WTC11 (cell line): ENCODE data around the gene TDRD9.

Experiments
- AR ChIP-seq: fragments of 250-450 bp; sonication (Bioruptor Pico); IDR thresholded peaks from 2 replicates; pipeline ENCODE4 v1.9.0; 2021; ENCODE audit warnings: mild to moderate bottlenecking
- ATF3 ChIP-seq: sonication (generic); formaldehyde crosslinking; conservative IDR thresholded peaks from 2 replicates; pipeline ENCODE4 v1.8.1; 2022; ENCODE audit warnings: mild to moderate bottlenecking, missing genetic modification reagents
- CDX4 ChIP-seq: fragments of 250-450 bp; sonication (Bioruptor Pico); IDR thresholded peaks from 2 replicates; pipeline ENCODE4 v1.9.0; 2021; ENCODE audit warnings: moderate library complexity, mild to moderate bottlenecking, inconsistent platforms, borderline replicate concordance
- CREM ChIP-seq: sonication (generic); formaldehyde crosslinking; IDR thresholded peaks from 2 replicates; pipeline ENCODE4 v1.8.1; 2022; ENCODE audit warnings: mild to moderate bottlenecking, missing genetic modification reagents, moderate library complexity
- CTCF ChIP-seq: fragments of 200-600 bp; IDR thresholded peaks from 2 replicates; pipeline ENCODE4 v1.8.0; 2022; ENCODE audit warnings: antibody characterized with exemption
- GABPB1 ChIP-seq: sonication (generic); formaldehyde crosslinking; IDR thresholded peaks from 2 replicates; pipeline ENCODE4 v1.8.1; 2023; ENCODE audit warnings: mild to moderate bottlenecking, missing genetic modification reagents
- HMGXB4 ChIP-seq: sonication (generic); formaldehyde crosslinking; IDR thresholded peaks from 2 replicates; pipeline ENCODE4 v1.8.1; 2023; ENCODE audit warnings: mild to moderate bottlenecking, moderate library complexity, missing genetic modification reagents
- OVOL2 ChIP-seq: fragments of 250-450 bp; sonication (Bioruptor Pico); IDR thresholded peaks from 2 replicates; pipeline ENCODE4 v1.9.0; 2021; ENCODE audit warnings: mild to moderate bottlenecking, borderline replicate concordance
- TCF7 ChIP-seq: sonication (generic); formaldehyde crosslinking; IDR thresholded peaks from 2 replicates; pipeline ENCODE4 v1.8.0; 2022; ENCODE audit warnings: mild to moderate bottlenecking, low read depth, missing genetic modification reagents, moderate library complexity
- TEAD4 ChIP-seq: sonication (generic); formaldehyde crosslinking; IDR thresholded peaks from 2 replicates; pipeline ENCODE4 v1.8.0; 2022; ENCODE audit warnings: mild to moderate bottlenecking, missing genetic modification reagents
- USF1 ChIP-seq: sonication (generic); formaldehyde crosslinking; IDR thresholded peaks from 2 replicates; pipeline ENCODE4 v1.8.0; 2022; ENCODE audit warnings: mild to moderate bottlenecking, missing genetic modification reagents

GRCh38 chr14:103935102-103935501, 6.8 kb downstream of the TDRD9 start:
- TF ChIP-seq CTCF: no peak
- no peak for TF ChIP-seq TCF7 (CRISPR knock-in tag)
- TF ChIP-seq CDX4: no peak
- TF ChIP-seq ATF3 (CRISPR knock-in tag): no peak
- no peak for TF ChIP-seq TEAD4 (CRISPR knock-in tag)
- TF ChIP-seq HMGXB4 (CRISPR knock-in tag): no peak
- no peak for TF ChIP-seq GABPB1
- no peak for TF ChIP-seq AR
- TF ChIP-seq OVOL2 (CRISPR knock-in tag): no peak
- TF ChIP-seq USF1: no peak
- TF ChIP-seq CREM: no peak
